ENCODE results near the gene ST6GALNAC4. TPM values are rescaled to one million over a fixed set of nuclear protein-coding genes. Genes with fewer than 3 reads are reported as not detected.

Gene ST6GALNAC4
- total and polyA plus RNA-seq, 8 donors = 20.7 to 89.9 (median 26.4) TPM

DNA sequence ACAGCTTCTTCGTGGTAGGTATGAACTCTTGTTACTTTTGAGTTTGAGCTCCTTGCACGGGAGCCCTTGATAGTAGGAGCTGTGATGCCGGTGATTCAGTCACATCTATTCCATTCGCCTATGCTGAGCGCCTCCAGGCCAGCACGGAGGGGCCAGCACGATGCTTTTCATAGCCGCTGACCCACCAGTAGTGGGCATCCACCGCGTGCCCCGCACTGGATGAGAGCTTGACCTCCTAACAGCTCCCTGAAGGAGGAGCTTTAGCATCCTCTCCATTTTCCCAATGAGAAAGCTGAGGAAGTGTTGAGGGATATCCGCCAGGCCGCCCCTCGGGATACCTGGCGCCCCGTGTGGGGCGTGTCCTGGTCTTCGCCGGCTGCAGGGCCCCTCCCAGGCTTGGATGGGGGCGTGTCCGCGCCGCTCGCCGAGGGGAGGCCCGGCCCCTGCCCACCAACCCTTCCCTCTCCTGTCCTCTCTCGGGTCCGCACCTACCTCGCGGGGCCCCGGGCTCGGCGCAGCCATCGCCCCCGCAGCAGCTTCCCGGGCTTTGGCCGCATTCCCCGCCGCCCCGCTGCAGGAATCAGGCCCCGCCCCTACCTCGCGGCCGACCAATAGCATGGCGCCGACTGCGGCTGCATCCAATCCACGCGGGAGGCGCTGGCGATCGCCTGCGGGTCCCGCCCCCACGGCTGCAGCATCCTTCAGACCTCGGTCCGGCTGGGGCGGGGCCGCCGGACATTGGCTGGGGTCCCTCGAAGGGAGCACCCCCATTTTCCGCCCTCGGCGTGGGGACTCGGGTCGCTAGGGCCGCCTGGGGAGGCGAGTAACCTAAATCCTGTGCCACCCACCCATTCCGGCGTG, 13.6 kb upstream of the ST6GALNAC4 start, which contains the start of gene PIP5KL1:
PIP5KL1 (minus strand) TSS at position 547 of the 861 bp plus-strand sequence; CDS start at position 522, 25 bp downstream.
- no peaks in the 10 kb centered on the region for H3K9me3 ChIP-seq
- peaks cover 0 to 62% of the 10 kb centered on the region in 2 donors for H3K27me3 ChIP-seq
- intact Hi-C loops (cut with DNase I) = no loop called here
- TF ChIP-seq, protein P1, sequence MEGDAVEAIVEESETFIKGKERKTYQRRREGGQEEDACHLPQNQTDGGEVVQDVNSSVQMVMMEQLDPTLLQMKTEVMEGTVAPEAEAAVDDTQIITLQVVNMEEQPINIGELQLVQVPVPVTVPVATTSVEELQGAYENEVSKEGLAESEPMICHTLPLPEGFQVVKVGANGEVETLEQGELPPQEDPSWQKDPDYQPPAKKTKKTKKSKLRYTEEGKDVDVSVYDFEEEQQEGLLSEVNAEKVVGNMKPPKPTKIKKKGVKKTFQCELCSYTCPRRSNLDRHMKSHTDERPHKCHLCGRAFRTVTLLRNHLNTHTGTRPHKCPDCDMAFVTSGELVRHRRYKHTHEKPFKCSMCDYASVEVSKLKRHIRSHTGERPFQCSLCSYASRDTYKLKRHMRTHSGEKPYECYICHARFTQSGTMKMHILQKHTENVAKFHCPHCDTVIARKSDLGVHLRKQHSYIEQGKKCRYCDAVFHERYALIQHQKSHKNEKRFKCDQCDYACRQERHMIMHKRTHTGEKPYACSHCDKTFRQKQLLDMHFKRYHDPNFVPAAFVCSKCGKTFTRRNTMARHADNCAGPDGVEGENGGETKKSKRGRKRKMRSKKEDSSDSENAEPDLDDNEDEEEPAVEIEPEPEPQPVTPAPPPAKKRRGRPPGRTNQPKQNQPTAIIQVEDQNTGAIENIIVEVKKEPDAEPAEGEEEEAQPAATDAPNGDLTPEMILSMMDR (IDR thresholded peaks at IDR 0.05) = no peak
- H3K36me3 ChIP-seq = peaks cover 0 to 14% of the 10 kb centered on the region in 2 donors
- peak within 1 kb of the TSS; percentile 71 to 77 for H3K27ac ChIP-seq
- ATAC-seq = peak; percentile 82
- peak in 3 of 4 donors; percentile 83 to 93 (median 85) for DNase-seq
- H3K4me3 ChIP-seq = peak within 1 kb of the TSS; percentile 38 to 56
- peaks cover 26 to 50% of the 10 kb centered on the region in 2 donors for H3K4me1 ChIP-seq

DNA sequence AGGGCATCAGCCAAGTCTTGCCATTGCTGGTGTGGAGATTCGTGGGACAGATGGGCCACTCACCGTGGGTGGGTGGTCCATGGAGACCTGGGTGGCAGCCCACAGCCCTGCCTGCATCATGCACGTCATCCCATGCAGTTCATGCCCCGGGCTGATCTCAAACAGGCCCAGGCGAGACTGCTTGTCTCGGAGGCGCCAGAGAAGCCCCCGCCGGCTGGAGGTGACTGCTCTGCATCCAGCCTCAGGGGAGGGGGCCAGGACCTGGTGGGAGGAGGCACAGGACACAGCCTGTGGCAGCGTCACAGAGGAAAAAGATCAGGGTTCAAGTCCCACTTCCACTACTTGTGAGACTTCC, 12.8 kb upstream of the ST6GALNAC4 start:
- TF ChIP-seq, protein P1 (IDR thresholded peaks at IDR 0.05) = no peak
- Histone ChIP-seq H3K36me3 (peaks cover 0 to 5% of the 10 kb centered on the region in 2 donors), H3K4me1 (peaks cover 26 to 45% of the 10 kb centered on the region in 2 donors), H3K27me3 (peaks cover 0 to 68% of the 10 kb centered on the region in 2 donors), H3K9me3 (no peaks in the 10 kb centered on the region), H3K27ac (no peak overlapping the region), H3K4me3 (no peak overlapping the region)
- DNase-seq (no peak), ATAC-seq (no peak)
- intact Hi-C loops (cut with DNase I) = loop anchor here in 1 of 2 donors (10.0 kb wide), 1 partner anchor 415 kb away; no protein-coding TSS in a partner anchor

DNA sequence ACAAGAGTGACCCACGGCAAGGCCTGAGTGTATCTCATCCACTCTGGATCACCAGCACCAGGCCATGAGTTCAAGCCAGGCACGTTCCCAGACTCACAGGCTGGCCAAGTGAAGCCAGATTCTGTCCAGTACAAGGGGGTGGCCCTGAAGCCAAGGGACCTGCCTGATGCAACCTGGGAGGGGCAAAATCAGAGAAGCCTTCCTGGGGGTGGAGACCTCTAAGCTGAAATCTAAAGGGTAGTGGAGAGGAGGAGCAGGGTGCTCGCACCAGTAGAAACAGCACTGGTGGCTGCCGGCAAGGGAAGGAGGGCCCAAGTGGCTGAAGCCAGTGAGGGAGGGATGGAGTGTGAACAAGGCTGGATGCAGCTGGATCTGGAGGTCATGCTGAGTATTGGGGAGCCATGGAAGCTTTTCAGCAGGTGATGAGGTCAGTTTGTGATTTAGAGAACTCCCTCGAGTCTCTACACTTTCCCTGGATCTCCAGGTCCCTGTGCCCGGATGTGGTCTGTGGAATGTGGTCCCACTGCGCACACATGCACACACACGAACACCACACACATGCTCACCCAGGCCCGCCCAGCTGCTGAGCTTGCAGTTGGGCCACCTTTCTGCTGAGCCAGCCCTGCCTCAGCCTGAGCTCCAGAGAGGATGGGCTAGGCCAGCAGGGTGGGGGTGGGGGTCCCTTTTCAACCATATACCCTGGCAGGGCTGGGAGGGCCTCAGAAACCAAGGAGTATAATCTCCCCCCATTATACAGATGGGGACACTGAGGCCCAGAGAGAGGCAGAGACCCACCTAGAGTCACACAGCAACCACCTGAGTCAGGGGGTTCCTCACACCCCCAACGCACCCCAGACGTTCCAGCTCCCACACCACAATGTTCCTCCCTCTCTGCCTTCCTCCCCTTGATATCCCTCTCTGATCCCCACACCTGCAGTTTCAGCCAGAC, 12.1 kb upstream of the ST6GALNAC4 start:
- DNase-seq (no peak), ATAC-seq (no peak)
- Histone ChIP-seq H3K4me3 (no peak overlapping the region), H3K36me3 (no peaks in the 10 kb centered on the region), H3K9me3 (no peaks in the 10 kb centered on the region), H3K4me1 (peaks cover 26 to 40% of the 10 kb centered on the region in 2 donors), H3K27ac (no peak overlapping the region), H3K27me3 (peaks cover 0 to 68% of the 10 kb centered on the region in 2 donors)
- TF ChIP-seq, protein P1 (IDR thresholded peaks at IDR 0.05) = no peak
- intact Hi-C loops (cut with DNase I) = loop anchor here in 1 of 2 donors (10.0 kb wide), 1 partner anchor 414 kb away; no protein-coding TSS in a partner anchor

DNA sequence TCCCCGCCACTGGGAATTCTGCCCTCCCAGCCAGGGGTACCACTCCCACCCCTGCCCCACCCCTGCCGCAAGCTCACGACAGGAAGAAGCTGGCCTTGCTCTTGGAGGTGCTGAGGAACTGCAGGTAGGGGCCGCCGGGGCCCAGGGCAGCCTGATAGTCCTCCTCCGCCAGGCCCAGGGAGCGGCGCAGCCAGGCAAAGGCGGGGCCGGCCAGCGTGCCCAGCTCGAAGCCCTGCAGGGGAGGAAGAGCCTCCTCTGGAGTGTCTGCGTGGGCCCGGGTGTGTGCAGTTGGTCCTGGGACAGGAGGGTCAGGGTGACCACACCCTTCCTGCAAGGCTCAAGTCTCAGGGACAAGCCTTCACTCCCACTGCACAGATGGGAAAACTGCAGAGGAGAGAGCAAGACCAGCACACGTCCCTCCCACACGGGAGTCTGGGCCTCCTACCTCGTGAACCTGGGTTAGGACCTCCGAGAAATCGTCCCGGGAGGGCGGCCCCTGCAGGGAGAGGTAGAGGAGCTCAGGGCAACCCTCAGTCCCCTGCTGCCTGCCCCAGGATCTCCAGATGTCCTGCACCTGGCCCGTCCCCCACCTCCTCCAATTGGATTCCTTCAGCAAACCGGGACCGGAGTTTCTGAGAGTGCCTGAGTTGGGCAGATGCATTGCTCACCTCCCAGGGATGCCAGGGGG, 11.3 kb upstream of the ST6GALNAC4 start:
- H3K27ac ChIP-seq = no peak overlapping the region
- ATAC-seq (peak; percentile 20), DNase-seq (no peak)
- intact Hi-C loops (cut with DNase I) = loop anchor here in 1 of 2 donors (10.0 kb wide), 1 partner anchor 413 kb away; no protein-coding TSS in a partner anchor
- H3K27me3 ChIP-seq = peaks cover 0 to 68% of the 10 kb centered on the region in 2 donors
- H3K4me1 ChIP-seq = peaks cover 26 to 40% of the 10 kb centered on the region in 2 donors
- TF ChIP-seq, protein P1 (IDR thresholded peaks at IDR 0.05) = no peak
- no peaks in the 10 kb centered on the region for H3K9me3 ChIP-seq
- H3K36me3 ChIP-seq = no peaks in the 10 kb centered on the region
- H3K4me3 ChIP-seq = peak overlapping the region in 1 of 2 donors; percentile 40
